ENCODE measurements around the gene YY1.

YY1 gene

DNA sequence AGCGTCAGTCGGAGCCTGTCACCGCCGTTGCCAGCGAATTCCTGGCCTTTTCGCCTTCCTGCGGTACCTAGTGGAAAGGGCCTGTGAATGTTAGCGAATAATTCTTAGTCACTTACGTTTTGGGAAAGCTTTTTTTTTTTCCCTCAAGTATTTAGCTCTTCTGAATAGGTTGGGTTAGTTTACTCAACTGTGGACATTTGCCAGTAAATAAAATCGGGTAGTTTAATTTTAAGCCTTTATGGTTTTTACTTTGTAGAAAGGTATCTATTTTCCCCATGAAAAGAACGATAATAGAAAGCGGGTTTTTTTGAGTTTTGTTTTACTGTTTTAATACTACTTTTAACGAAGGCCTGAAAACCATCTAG lies 1.7 kb downstream of the YY1 start (continued):
- no peak for TF ChIP-seq SP2 (tag by site-specific recombination; IDR thresholded peaks at IDR 0.05)
- no peak for TF ChIP-seq YY2 (tag by site-specific recombination; IDR thresholded peaks at IDR 0.05)
- TF ChIP-seq, protein P1, sequence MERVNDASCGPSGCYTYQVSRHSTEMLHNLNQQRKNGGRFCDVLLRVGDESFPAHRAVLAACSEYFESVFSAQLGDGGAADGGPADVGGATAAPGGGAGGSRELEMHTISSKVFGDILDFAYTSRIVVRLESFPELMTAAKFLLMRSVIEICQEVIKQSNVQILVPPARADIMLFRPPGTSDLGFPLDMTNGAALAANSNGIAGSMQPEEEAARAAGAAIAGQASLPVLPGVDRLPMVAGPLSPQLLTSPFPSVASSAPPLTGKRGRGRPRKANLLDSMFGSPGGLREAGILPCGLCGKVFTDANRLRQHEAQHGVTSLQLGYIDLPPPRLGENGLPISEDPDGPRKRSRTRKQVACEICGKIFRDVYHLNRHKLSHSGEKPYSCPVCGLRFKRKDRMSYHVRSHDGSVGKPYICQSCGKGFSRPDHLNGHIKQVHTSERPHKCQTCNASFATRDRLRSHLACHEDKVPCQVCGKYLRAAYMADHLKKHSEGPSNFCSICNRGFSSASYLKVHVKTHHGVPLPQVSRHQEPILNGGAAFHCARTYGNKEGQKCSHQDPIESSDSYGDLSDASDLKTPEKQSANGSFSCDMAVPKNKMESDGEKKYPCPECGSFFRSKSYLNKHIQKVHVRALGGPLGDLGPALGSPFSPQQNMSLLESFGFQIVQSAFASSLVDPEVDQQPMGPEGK (tag by site-specific recombination; IDR thresholded peaks at IDR 0.05): no peak
- TF ChIP-seq ZBTB7A (tag by site-specific recombination; IDR thresholded peaks at IDR 0.05; ENCODE audit: low read depth): no peak
- TF ChIP-seq FEZF1 (tag by site-specific recombination; IDR thresholded peaks at IDR 0.05): no peak
- TF ChIP-seq, protein P2, sequence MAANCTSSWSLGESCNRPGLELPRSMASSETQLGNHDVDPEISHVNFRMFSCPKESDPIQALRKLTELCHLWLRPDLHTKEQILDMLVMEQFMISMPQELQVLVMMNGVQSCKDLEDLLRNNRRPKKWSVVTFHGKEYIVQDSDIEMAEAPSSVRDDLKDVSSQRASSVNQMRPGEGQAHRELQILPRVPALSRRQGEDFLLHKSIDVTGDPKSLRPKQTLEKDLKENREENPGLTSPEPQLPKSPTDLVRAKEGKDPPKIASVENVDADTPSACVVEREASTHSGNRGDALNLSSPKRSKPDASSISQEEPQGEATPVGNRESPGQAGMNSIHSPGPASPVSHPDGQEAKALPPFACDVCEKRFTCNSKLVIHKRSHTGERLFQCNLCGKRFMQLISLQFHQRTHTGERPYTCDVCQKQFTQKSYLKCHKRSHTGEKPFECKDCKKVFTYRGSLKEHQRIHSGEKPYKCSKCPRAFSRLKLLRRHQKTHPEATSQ (tag by site-specific recombination; IDR thresholded peaks at IDR 0.05): no peak
- TF ChIP-seq ZNF776 (tag by site-specific recombination; IDR thresholded peaks at IDR 0.05; ENCODE audit: borderline replicate concordance): no peak
- TF ChIP-seq GFI1B (tag by site-specific recombination; IDR thresholded peaks at IDR 0.05): no peak
- no peak for TF ChIP-seq ZNF664 (tag by site-specific recombination; IDR thresholded peaks at IDR 0.05)
- TF ChIP-seq ZNF624 (tag by site-specific recombination; IDR thresholded peaks at IDR 0.05): no peak
- no peak for TF ChIP-seq MZF1 (tag by site-specific recombination; IDR thresholded peaks at IDR 0.05; ENCODE audit: borderline replicate concordance)
- TF ChIP-seq ZNF585B (tag by site-specific recombination; IDR thresholded peaks at IDR 0.05): no peak
- no peak for TF ChIP-seq ZNF768 (tag by site-specific recombination; IDR thresholded peaks at IDR 0.05)
- no peak for TF ChIP-seq ZNF391 (tag by site-specific recombination; IDR thresholded peaks at IDR 0.05; ENCODE audit: borderline replicate concordance, low read depth)
- TF ChIP-seq SCRT2 (tag by site-specific recombination; IDR thresholded peaks at IDR 0.05): no peak
- no peak for TF ChIP-seq ZNF544 (tag by site-specific recombination; IDR thresholded peaks at IDR 0.05)
- no peak for TF ChIP-seq ZNF658 (tag by site-specific recombination; IDR thresholded peaks at IDR 0.05)
- no peak for TF ChIP-seq OSR2 (tag by site-specific recombination; IDR thresholded peaks at IDR 0.05)
- TF ChIP-seq SALL2 (tag by site-specific recombination; IDR thresholded peaks at IDR 0.05; ENCODE audit: borderline replicate concordance): no peak
- no peak for TF ChIP-seq ZNF10 (tag by site-specific recombination; IDR thresholded peaks at IDR 0.05)
- TF ChIP-seq, protein P3, sequence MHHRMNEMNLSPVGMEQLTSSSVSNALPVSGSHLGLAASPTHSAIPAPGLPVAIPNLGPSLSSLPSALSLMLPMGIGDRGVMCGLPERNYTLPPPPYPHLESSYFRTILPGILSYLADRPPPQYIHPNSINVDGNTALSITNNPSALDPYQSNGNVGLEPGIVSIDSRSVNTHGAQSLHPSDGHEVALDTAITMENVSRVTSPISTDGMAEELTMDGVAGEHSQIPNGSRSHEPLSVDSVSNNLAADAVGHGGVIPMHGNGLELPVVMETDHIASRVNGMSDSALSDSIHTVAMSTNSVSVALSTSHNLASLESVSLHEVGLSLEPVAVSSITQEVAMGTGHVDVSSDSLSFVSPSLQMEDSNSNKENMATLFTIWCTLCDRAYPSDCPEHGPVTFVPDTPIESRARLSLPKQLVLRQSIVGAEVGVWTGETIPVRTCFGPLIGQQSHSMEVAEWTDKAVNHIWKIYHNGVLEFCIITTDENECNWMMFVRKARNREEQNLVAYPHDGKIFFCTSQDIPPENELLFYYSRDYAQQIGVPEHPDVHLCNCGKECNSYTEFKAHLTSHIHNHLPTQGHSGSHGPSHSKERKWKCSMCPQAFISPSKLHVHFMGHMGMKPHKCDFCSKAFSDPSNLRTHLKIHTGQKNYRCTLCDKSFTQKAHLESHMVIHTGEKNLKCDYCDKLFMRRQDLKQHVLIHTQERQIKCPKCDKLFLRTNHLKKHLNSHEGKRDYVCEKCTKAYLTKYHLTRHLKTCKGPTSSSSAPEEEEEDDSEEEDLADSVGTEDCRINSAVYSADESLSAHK (tag by site-specific recombination; IDR thresholded peaks at IDR 0.05): no peak
- peak; percentile 94 for TF ChIP-seq PRDM1 (tag by site-specific recombination; IDR thresholded peaks at IDR 0.05)
- TF ChIP-seq ZNF335 (tag by site-specific recombination; conservative IDR thresholded peaks at IDR 0.05): peak; percentile 55
- TF ChIP-seq, protein P4, sequence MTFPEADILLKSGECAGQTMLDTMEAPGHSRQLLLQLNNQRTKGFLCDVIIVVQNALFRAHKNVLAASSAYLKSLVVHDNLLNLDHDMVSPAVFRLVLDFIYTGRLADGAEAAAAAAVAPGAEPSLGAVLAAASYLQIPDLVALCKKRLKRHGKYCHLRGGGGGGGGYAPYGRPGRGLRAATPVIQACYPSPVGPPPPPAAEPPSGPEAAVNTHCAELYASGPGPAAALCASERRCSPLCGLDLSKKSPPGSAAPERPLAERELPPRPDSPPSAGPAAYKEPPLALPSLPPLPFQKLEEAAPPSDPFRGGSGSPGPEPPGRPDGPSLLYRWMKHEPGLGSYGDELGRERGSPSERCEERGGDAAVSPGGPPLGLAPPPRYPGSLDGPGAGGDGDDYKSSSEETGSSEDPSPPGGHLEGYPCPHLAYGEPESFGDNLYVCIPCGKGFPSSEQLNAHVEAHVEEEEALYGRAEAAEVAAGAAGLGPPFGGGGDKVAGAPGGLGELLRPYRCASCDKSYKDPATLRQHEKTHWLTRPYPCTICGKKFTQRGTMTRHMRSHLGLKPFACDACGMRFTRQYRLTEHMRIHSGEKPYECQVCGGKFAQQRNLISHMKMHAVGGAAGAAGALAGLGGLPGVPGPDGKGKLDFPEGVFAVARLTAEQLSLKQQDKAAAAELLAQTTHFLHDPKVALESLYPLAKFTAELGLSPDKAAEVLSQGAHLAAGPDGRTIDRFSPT (tag by site-specific recombination; IDR thresholded peaks at IDR 0.05): 0 out of 2 replicates have a peak, but pooled peaks have one; percentile 3
- peak; percentile 4; the same call in 1 of the 2 replicates for TF ChIP-seq ZBTB8A (tag by site-specific recombination; IDR thresholded peaks at IDR 0.05)
- TF ChIP-seq, protein P5, sequence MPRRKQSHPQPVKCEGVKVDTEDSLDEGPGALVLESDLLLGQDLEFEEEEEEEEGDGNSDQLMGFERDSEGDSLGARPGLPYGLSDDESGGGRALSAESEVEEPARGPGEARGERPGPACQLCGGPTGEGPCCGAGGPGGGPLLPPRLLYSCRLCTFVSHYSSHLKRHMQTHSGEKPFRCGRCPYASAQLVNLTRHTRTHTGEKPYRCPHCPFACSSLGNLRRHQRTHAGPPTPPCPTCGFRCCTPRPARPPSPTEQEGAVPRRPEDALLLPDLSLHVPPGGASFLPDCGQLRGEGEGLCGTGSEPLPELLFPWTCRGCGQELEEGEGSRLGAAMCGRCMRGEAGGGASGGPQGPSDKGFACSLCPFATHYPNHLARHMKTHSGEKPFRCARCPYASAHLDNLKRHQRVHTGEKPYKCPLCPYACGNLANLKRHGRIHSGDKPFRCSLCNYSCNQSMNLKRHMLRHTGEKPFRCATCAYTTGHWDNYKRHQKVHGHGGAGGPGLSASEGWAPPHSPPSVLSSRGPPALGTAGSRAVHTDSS (tag by site-specific recombination; IDR thresholded peaks at IDR 0.05): no peak
- no peak for TF ChIP-seq ZNF138 (tag by site-specific recombination; IDR thresholded peaks at IDR 0.05; ENCODE audit: borderline replicate concordance)
- no peak for TF ChIP-seq ZNF48 (tag by site-specific recombination; IDR thresholded peaks at IDR 0.05)
- TF ChIP-seq ZNF292 (tag by site-specific recombination; IDR thresholded peaks at IDR 0.05; ENCODE audit: borderline replicate concordance, low read depth): no peak
- TF ChIP-seq, protein P6, sequence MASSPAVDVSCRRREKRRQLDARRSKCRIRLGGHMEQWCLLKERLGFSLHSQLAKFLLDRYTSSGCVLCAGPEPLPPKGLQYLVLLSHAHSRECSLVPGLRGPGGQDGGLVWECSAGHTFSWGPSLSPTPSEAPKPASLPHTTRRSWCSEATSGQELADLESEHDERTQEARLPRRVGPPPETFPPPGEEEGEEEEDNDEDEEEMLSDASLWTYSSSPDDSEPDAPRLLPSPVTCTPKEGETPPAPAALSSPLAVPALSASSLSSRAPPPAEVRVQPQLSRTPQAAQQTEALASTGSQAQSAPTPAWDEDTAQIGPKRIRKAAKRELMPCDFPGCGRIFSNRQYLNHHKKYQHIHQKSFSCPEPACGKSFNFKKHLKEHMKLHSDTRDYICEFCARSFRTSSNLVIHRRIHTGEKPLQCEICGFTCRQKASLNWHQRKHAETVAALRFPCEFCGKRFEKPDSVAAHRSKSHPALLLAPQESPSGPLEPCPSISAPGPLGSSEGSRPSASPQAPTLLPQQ (tag by site-specific recombination; IDR thresholded peaks at IDR 0.05): 0 out of 2 replicates have a peak, but pooled peaks have one; percentile 5
- TF ChIP-seq ZNF16 (tag by site-specific recombination; IDR thresholded peaks at IDR 0.05; ENCODE audit: low read depth): no peak
- TF ChIP-seq ZNF266 (tag by site-specific recombination; IDR thresholded peaks at IDR 0.05; ENCODE audit: low read depth): no peak

All from HEK293 (cell line).